ENCODE data around the gene KRTAP12-1. TPM values are rescaled to one million over a fixed set of nuclear protein-coding genes. Genes with fewer than 3 reads are reported as not detected.

Gene KRTAP12-1
- total RNA-seq, 2 experiments from 2014 or later, result not detected

DNA sequence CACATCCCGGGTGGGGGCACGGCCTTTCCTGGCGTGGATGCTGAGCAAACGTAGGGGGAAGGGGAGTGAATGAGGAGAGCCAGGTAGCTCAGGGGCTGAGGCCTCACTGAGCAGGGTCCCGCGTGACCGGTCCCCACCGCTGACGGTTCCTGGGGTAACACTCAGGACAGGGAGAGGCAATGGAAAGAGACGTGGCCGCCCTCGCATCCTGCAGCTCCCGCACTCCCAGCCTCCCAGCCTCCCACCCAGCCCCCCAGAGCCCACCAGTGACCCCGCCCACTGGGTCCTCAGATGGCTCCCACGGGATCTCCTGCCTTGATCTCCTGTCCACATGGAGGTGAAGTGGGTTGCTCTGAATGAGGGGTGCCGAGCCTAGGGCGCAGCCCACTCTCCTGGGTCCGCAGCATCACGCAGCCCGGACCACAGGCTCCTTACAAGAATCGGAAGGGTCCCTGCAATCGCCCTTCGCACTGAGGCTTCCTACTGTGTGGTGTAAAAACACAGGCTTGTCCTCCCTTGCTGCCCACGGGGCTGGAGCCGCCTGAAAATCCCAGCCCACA is 27.0 kb upstream of the KRTAP12-1 start:
- DNase-seq, result no peak
- H3K4me1 Mint-ChIP-seq, result peaks cover 5% of the 10 kb centered on the region
- CTCF ChIA-PET, result interaction anchor here (0.8 kb wide), 1 partner anchor 85 kb away, joined by 3 read pairs; no protein-coding TSS in a partner anchor
- H3K27me3 Mint-ChIP-seq, result peaks cover 89% of the 10 kb centered on the region
- POLR2A ChIA-PET, result no interaction called here
- H3K27ac Mint-ChIP-seq, result no peak overlapping the region
- peaks cover 10% of the 10 kb centered on the region for H3K9me3 Mint-ChIP-seq
- peaks cover 13% of the 10 kb centered on the region for H3K36me3 Mint-ChIP-seq (ENCODE audit: low read depth)
- no peak overlapping the region for H3K4me3 Mint-ChIP-seq

DNA sequence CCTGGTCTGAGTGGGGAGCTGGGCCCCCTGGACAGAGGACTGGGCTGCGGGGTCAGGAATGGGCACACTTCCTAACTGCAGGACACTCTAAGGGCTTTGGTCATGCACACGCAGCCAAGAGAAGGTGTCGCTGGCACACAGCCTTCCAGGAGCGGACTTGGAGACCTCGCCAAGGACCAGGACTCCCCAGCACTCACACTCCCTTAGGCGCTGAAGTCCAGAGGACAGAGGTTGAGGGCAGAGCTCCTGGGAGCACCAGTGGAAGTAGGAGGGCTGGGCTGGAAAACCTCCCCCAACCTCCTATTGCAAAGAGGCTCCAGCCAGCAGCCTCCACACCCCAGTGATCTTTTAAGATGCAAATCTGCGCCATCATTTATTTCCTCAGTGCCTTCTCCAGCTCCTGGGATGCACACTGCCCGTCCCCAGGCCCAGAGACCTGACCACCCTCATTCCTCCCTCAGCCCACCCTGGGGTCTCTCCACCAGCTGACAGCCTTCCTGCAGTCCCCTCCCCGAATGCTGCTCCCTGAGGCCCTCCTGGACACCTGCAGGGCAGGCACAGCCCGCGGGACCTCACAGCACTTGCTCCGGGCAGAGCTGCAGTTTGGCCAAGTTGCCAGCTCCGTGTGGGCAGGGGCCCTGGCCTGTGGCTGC is 26.4 kb upstream of the KRTAP12-1 start:
- Mint-ChIP-seq H3K36me3 (ENCODE audit: low read depth) (peaks cover 13% of the 10 kb centered on the region), H3K9me3 (peaks cover 10% of the 10 kb centered on the region), H3K27me3 (peaks cover 83% of the 10 kb centered on the region), H3K27ac (no peak overlapping the region), H3K4me3 (no peak overlapping the region), H3K4me1 (peaks cover 5% of the 10 kb centered on the region)
- DNase-seq, result no peak
- POLR2A ChIA-PET, result no interaction called here
- CTCF ChIA-PET, result interaction anchor here (1.2 kb wide), 1 partner anchor 85 kb away, joined by 3 read pairs; no protein-coding TSS in a partner anchor

DNA sequence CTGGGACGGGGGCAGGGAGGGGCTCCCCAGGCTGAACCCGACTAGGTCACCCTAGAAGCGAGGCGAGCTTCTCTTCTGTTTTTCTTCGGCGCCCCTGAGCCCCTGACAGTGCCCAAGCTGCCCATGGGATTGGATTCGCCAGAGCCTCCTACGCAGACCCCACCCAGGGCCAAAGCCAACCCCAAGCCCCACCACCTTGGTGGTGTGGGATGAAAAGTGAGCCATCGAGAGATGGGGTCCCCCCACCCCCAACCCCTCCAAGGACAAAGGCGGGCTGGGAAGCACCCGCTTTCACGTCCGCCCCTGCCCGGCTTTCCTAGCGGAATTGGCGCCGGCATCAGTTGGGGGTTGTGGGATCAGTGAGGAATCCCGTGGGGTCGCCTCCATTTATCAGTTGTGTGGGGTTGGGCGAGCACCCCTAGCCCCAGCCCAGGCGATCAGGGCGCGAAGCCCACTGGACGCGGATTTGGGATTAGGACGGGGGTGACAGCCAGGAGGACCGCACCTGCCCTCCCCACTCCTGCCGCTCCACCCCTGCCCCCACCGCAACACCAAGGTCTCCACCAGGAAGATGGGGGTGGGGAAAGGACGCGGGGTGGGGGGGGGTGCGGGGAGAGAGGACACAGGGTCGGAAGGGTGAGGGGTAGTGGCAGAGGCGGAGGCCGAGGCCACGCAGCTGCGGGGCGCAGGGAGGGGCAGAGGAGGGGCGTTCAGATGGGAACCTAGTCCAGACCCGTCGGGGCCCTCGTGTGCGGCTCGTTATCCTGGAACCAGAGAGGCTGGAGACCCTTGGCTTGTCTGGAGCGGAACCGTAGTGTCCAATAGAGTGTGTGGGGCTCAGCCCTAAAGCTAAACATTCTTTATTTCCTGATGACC is 25.0 kb upstream of the KRTAP12-1 start:
- CTCF ChIA-PET, result interaction anchor here (1.2 kb wide), 1 partner anchor 87 kb away, joined by 3 read pairs; no protein-coding TSS in a partner anchor
- peaks cover 10% of the 10 kb centered on the region for H3K9me3 Mint-ChIP-seq
- peaks cover 5% of the 10 kb centered on the region for H3K4me1 Mint-ChIP-seq
- H3K36me3 Mint-ChIP-seq (ENCODE audit: low read depth), result peaks cover 13% of the 10 kb centered on the region
- no peak overlapping the region for H3K4me3 Mint-ChIP-seq
- POLR2A ChIA-PET, result no interaction called here
- H3K27ac Mint-ChIP-seq, result no peak overlapping the region
- no peak for DNase-seq
- peaks cover 77% of the 10 kb centered on the region for H3K27me3 Mint-ChIP-seq

DNA sequence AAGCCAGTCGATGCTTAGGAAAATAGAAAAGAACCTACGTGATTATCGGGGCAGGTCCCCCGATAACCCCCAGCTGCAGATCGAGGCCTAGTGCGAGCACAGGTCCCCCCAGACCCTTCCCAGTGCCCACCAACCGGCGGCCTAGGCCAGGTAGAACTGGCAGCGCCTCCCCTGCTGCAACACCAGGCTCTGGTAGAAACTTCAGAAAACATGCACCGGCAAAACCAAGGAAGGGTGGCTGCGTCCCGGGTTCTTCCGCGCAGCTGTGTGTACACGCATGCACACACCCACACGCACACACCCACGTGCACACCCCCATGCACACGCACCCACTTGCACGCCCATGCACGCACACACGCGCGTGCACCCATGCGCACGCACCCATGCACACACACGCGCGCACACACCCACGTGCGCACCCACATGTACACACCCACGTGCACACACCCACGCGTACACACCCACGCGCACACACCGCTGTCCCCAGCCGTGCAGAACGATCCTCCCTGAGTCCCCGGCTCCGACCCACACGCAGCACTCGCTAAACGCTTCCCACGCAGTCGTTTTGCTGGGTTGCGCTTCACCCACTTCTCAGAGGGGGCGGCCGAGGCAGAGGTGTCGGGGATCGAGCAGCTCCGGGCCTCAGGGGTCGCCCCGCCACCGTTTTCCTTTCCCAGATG is 24.2 kb upstream of the KRTAP12-1 start:
- Mint-ChIP-seq H3K4me1 (peaks cover 5% of the 10 kb centered on the region), H3K9me3 (peaks cover 10% of the 10 kb centered on the region), H3K4me3 (peak overlapping the region; percentile 15), H3K27me3 (peaks cover 76% of the 10 kb centered on the region), H3K27ac (no peak overlapping the region), H3K36me3 (ENCODE audit: low read depth) (peaks cover 13% of the 10 kb centered on the region)
- DNase-seq, result no peak
- CTCF ChIA-PET, result no interaction called here
- POLR2A ChIA-PET, result no interaction called here

DNA sequence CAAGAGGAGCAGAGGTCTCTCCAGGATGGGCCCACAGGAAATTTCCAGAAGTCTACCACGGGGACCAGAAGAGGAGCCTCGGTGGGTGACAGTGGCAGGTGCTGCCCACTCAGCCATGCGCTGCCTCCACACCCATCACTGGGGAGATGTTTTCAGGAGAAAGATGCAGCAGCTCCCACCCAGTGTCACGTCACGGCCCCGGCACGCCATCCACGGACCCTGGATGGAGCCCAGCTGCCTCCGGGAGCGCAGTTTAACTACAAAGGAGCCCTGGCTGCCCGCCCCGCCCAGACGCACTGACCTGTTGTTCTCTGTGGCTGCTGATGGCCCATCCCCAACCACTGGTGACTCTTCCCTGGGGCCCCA is 22.7 kb upstream of the KRTAP12-1 start:
- CTCF ChIA-PET, result no interaction called here

DNA sequence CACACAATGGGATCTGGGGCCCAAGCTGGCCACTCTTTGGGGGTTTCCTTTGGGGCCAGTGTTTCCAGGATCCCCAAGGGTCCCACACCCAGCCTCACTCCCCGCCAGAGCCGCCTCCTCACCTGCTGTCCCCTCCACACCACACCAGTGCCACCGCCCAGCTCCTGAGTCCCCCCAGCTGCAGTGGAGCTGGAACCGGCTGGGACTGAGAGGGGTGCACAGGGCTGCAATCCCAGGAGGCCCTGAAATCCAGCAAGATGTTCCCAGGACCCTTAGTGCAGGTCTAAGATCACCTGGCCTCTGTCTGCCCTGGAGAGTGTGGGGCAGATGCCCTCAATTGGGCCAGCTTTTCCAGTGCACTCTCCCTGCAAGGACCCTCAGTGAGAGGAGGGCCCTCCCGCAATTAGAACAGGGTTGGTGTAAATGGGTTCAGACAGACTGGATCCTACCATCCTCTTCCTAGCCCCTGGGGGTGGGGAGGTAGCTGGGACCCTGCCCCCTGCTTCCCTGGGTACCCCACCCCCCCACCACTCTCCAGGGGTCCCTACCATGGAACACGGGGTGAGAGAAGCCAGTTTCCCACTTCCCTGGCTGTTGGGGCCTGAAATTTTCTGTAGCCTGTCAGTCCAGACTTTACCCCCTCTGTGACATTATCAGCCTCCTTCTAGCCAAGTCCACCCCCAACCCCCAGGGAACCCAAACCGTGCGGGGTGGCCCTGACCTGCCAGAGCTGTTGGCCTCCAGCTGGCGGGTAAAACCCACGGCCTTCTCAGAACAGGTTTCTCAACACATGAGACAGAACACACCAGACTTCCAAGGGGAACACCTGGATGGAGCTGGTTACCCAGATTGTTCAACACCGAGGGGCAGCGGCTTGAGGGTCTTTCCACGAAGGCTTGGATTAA is 22.0 kb upstream of the KRTAP12-1 start:
- H3K4me1 Mint-ChIP-seq, result no peaks in the 10 kb centered on the region
- no peak for DNase-seq
- CTCF ChIA-PET, result no interaction called here
- H3K27ac Mint-ChIP-seq, result no peak overlapping the region
- peaks cover 10% of the 10 kb centered on the region for H3K9me3 Mint-ChIP-seq
- H3K4me3 Mint-ChIP-seq, result no peak overlapping the region
- peaks cover 13% of the 10 kb centered on the region for H3K36me3 Mint-ChIP-seq (ENCODE audit: low read depth)
- H3K27me3 Mint-ChIP-seq, result peaks cover 69% of the 10 kb centered on the region
- POLR2A ChIA-PET, result no interaction called here

More for the DNA sequence above, 22.7 kb upstream of the KRTAP12-1 start:
- no peak for DNase-seq
- peaks cover 10% of the 10 kb centered on the region for H3K9me3 Mint-ChIP-seq
- no peak overlapping the region for H3K4me3 Mint-ChIP-seq
- POLR2A ChIA-PET, result no interaction called here
- peaks cover 3% of the 10 kb centered on the region for H3K4me1 Mint-ChIP-seq
- peaks cover 72% of the 10 kb centered on the region for H3K27me3 Mint-ChIP-seq
- no peak overlapping the region for H3K27ac Mint-ChIP-seq
- H3K36me3 Mint-ChIP-seq (ENCODE audit: low read depth), result peaks cover 13% of the 10 kb centered on the region

DNA sequence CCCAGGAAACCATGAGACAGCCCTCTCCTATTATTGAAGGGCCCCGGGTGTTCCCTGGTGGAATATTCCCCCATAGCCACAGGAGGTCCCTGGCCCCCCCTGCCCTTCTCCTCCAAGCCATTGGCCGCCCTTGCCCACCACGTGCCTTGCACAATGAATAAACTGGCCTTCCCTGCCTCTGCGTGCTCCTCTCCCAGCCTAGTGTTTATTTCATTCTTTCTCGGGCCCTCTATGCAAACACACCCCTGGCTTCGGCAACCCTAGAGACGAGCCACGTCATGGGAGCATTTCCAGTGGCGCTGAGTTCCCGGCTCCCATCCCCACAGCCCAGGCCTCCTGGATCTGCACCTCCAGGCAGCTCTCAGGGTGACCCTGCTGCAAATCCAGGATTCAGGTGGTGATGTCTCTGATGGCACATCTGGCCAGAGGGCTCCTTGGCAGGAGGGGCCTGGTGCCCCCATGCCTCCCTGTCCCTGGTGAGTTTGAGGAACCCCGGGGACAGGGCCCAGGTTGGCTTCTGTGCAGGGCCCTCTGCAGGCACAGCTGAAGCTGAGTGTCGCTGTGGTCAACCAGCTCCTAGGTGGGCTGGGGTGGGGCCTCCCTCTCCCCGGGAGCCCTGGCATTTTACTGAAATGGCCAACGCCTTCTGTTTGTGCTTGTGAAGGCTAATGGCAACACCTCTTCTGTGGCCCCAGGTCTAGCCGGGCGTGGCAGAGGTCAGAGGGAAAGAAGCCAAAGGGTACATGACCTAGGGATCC is 21.2 kb upstream of the KRTAP12-1 start:
- no peaks in the 10 kb centered on the region for H3K4me1 Mint-ChIP-seq
- H3K36me3 Mint-ChIP-seq (ENCODE audit: low read depth), result peaks cover 13% of the 10 kb centered on the region
- H3K27ac Mint-ChIP-seq, result no peak overlapping the region
- H3K27me3 Mint-ChIP-seq, result peaks cover 67% of the 10 kb centered on the region
- peaks cover 10% of the 10 kb centered on the region for H3K9me3 Mint-ChIP-seq
- H3K4me3 Mint-ChIP-seq, result no peak overlapping the region
- no peak for DNase-seq
- ChIA-PET CTCF (no interaction called here), POLR2A (no interaction called here)

DNA sequence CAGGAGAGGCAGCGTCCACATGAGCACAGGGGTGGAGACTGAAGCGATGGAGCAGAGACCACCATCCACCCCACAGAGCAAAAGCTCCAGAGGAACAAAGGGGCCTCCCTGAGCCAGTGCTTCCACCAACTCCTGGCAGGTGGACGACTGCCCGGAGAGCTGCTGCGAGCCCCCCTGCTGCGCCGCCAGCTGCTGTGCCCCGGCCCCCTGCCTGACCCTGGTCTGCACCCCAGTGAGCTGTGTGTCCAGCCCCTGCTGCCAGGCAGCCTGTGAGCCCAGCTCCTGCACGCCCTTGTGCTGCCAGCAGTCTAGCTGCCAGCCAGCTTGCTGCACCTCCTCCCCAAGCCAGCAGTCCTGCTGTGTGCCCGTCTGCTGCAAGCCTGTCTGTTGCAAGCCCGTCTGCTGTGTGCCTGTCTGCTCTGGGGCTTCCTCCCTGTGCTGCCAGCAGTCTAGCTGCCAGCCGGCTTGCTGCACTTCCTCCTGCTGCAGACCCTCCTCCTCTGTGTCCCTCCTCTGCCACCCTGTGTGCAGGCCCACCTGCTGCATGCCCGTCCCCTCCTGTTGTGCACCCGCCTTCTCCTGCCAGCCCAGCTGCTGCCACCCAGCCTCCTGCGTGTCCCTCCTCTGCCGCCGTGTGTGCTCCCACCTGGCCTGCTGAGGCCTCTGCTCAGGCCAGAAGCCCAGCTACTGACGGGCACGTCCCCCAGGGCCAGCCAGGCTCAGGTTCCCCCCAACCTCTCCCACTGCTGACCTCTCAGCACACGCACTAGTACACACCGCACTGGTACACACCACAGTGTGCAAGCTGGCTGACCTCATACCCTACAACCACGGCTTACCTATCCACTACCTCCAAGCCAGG is 20.4 kb upstream of the KRTAP12-1 start:
- Mint-ChIP-seq H3K9me3 (peaks cover 10% of the 10 kb centered on the region), H3K4me3 (no peak overlapping the region), H3K27ac (no peak overlapping the region), H3K36me3 (ENCODE audit: low read depth) (peaks cover 13% of the 10 kb centered on the region), H3K27me3 (peaks cover 67% of the 10 kb centered on the region), H3K4me1 (no peaks in the 10 kb centered on the region)
- ChIA-PET CTCF (no interaction called here), POLR2A (no interaction called here)
- no peak for DNase-seq

DNA sequence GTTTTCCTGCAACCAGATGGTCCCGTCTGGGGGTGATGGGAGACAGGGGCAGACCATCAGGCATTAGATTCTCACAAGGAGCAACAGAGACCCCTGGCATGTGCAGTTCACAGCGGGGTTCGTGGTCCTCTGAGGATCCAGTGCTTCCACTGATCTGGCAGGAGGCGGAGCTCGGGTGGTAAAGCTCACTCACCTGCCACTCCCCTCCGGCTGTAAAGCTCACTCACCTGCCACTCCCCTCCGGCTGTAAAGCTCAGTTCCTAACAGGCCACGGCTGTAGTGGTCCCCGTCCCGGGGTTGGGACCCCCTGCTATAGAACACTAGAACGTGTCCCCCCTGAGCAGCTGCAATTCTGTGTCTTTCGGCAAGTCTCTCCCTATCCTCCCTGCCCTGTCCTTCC is 19.6 kb upstream of the KRTAP12-1 start:
- no peak for DNase-seq
- H3K9me3 Mint-ChIP-seq, result peaks cover 10% of the 10 kb centered on the region
- no peak overlapping the region for H3K27ac Mint-ChIP-seq
- no peaks in the 10 kb centered on the region for H3K4me1 Mint-ChIP-seq
- CTCF ChIA-PET, result no interaction called here
- H3K4me3 Mint-ChIP-seq, result no peak overlapping the region
- H3K27me3 Mint-ChIP-seq, result peaks cover 67% of the 10 kb centered on the region
- peaks cover 13% of the 10 kb centered on the region for H3K36me3 Mint-ChIP-seq (ENCODE audit: low read depth)
- POLR2A ChIA-PET, result no interaction called here

DNA sequence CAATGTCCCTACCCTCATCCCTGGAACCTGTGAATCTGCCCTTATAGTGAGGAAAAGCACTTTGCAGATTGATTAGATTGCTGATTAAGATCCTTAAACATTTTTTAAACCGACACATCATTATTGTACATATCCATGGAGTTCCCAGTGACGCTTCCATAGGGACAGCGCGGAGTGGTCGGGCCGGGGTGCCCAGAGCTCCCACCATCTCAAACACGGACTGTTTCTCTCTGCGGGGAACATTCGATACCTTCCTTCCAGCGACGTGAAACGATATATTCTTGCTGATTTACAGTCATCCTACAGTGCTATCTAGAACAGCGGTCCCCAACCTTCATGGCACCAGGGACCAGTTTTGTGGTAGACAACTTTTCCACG is 19.0 kb upstream of the KRTAP12-1 start:
- Mint-ChIP-seq H3K36me3 (ENCODE audit: low read depth) (peaks cover 10% of the 10 kb centered on the region), H3K4me1 (no peaks in the 10 kb centered on the region), H3K9me3 (peaks cover 6% of the 10 kb centered on the region), H3K4me3 (no peak overlapping the region), H3K27ac (no peak overlapping the region), H3K27me3 (peaks cover 67% of the 10 kb centered on the region)
- POLR2A ChIA-PET, result no interaction called here
- no peak for DNase-seq
- CTCF ChIA-PET, result no interaction called here

DNA sequence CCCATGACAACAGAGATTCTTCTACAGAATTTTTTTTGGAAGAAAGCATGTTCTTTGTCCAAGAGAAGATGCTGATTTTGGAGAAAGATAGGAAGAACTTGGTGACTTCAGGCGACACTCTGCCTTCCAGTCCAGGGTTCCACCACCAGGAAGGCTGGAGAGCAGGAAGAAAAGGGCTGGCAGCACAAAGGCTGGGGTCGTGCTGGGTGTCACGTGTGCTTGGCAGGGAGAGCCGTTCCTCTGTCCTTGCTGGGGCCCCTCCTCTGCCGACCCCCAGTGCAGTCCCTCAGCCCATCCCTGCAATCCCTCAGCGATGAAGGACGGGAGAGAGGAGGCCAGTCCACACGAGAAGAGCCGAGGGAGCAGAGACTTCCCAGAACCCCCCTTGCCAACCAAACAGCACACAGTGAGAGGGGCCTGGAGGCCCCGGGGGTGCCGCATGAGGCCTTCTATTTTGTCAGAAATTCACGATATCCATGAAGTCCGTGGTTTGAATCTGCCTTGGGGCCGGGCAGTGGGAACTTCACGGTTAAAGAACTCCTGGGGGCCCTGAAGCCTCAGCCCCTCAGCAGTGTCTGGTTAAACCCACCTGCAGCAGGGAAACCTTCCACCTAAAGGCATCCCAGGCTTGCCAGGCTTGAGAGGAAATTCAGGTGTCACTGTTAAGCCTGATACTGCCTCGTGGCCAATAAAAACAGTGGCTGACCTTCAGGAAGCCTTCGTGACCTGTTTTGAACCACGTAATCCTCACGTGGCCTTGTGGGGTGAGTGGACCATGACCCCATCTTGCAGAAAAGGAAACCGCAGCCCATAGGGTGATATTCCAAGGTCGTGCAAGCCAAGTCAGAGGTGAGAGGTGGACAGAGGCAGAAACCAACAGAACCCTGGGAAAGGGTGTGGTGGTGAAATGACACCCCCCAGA is 18.4 kb upstream of the KRTAP12-1 start:
- DNase-seq, result no peak
- peaks cover 67% of the 10 kb centered on the region for H3K27me3 Mint-ChIP-seq
- no peaks in the 10 kb centered on the region for H3K4me1 Mint-ChIP-seq
- H3K9me3 Mint-ChIP-seq, result peaks cover 2% of the 10 kb centered on the region
- ChIA-PET CTCF (no interaction called here), POLR2A (no interaction called here)
- no peak overlapping the region for H3K27ac Mint-ChIP-seq
- H3K4me3 Mint-ChIP-seq, result no peak overlapping the region
- peaks cover 5% of the 10 kb centered on the region for H3K36me3 Mint-ChIP-seq (ENCODE audit: low read depth)
